GM10266 (cell line): Measurements from ENCODE around the gene ZNF182.
"Not testable (repeated sequence)": the region's sequence is repeated elsewhere in the genome, so short reads cannot be mapped to it uniquely, and the experiment has no call there.

Experiments used
- DNase-seq: peaks from one replicate; pipeline ENCODE4 v3.0.0; 2012; ENCODE audit errors: extremely low spot score
- TF ChIP-seq, protein P1 (sequence below): IDR thresholded peaks from 2 replicates; pipeline ENCODE4 v1.5.1; 2012; ENCODE audit warnings: mild to moderate bottlenecking, low read depth; ENCODE audit not compliant: control insufficient read depth, insufficient read depth; ENCODE audit errors: missing control alignments

ZNF182 gene

DNA sequence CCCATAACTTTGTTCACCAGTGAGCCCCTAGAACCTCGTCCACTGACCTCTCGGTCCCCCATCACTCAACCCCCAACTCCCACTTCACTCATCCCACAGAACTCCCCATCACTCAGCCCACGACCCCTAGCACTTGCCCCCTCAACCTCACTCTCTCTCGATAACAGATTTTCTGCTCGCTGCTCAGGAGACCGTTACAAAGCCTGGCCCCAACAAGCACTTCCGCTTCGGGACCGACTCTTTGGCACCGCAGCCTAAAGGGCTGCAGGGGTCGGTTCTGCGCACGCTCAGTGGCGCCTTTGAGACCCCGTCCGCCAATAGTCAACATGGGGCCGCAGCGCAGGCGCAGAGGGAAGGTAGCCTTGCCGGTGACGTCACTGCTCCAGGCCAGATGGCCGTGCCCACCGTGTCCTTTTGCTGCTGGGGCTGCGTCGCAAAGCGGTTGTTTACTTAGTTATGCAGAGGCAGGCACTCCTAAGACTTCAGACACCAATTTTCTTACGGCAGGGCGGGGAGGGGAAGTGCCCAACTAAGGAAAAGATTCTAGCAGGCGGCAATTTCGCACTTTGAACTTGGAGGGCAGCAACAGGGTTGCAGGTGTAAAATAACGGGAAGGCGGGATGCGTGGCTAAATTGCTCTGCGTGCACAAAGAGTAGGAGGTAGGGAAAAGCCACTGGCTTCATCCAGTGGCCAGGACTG, at the start of gene ZNF182:
Gene ZNF182 (minus strand): TSS at position 232 of the 700 bp plus-strand sequence. CDS start 1,380 bp downstream, outside the sequence.
- TF ChIP-seq, protein P1, sequence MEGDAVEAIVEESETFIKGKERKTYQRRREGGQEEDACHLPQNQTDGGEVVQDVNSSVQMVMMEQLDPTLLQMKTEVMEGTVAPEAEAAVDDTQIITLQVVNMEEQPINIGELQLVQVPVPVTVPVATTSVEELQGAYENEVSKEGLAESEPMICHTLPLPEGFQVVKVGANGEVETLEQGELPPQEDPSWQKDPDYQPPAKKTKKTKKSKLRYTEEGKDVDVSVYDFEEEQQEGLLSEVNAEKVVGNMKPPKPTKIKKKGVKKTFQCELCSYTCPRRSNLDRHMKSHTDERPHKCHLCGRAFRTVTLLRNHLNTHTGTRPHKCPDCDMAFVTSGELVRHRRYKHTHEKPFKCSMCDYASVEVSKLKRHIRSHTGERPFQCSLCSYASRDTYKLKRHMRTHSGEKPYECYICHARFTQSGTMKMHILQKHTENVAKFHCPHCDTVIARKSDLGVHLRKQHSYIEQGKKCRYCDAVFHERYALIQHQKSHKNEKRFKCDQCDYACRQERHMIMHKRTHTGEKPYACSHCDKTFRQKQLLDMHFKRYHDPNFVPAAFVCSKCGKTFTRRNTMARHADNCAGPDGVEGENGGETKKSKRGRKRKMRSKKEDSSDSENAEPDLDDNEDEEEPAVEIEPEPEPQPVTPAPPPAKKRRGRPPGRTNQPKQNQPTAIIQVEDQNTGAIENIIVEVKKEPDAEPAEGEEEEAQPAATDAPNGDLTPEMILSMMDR: no peak
- peak; percentile 90 for DNase-seq

DNA sequence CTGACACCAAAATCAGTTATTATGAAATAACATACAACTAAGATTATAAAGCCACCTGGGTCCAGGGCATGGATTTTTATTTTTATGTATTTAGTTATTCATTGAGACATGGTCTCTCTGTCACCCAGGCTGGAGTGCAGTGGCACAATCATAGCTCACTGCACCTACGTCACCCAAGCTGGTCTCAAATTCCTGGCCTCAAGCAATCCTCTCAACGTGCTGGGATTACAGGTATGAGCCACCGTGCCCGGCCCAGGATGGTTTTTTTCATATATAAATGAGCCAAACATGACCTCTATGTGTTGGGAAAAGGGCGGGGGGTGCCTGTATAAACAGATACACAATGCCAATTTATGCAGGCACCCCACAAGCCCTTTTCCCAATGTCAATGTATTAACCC, 43.1 kb upstream of the ZNF182 start:
- TF ChIP-seq, protein P1: no peak
- no peak for DNase-seq

DNA sequence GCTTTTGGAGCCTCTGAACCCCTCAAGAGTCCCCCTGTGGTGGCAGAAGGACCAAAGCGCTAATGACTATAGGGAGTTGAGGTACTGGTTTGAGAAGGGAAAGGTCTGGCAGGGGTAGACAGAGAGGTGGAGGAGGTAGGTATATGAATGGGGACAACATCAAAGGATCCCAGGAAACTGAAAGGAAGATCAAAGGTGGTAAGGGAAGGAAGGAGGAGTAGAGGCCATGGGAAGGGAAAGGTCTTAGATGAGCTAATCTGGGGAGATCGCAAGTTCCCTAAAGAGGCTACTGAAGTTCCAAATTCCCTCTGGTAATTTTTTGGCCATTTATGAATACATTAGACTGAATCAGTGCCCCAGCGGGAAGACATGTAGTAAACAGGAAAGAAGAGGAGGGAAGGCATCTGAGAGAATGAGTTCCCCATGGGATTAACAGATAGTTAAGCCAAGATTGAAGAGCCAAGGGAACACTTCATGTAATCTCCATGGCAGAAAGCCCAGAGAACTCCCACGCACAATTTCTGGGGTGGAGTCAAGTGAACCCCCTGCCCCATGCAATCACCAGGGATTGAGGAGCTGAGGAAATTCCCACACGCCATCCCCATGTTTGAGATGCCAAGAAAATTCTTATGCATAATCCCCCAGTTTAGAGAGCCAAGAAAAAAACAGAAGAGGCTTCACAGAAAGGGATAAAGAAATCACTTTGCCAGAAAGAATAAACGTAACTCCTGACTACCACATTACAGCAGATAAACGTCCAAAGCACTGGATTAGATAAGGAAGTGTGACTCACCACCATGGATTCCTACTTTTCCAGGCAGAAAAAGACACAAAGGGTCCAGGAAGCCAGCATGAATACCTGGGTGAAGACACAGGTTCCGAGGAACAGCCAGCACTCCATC, 41.9 kb upstream of the ZNF182 start:
- no peak for DNase-seq
- TF ChIP-seq, protein P1: no peak

DNA sequence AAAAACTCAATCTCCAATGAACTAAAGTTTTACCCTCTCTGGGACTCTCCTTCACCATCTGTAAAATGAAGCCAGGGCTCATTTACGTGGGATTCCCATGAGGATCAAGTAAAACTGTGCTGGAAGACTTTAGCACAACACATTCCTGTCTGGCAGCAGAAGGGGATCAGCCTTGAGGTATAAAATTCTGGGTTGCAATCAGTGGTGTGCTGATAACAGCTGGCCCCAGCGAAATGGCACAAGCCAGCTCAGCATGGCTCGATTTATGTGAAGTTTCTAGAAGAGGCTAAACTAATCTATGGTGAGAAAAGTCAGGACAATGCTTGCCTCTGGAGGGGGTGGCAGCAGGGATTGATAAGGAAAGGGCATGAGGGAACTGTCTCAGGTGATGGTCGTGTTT, 39.3 kb upstream of the ZNF182 start:
- TF ChIP-seq, protein P1: no peak
- no peak for DNase-seq

DNA sequence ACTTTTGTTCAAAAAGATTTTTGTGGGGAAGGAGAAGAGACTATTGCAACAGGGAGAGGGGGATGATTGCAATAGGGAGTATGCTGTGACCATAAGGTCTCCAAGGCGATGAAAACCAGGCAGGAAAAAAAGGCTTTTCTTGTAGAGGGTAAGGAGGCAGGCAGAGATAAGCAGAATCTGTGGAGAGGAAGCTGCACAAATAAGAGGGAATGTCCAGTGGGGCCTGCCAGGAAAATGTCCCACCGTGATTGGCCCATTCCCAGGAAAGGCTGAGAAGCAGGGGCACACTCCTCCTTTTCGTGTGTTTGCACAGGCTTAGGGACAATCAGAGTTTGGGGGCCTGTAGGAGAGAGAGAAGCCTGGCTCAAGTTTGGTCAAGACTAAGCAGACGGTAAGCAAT, 32.1 kb upstream of the ZNF182 start:
- TF ChIP-seq, protein P1: no peak
- DNase-seq: no peak

DNA sequence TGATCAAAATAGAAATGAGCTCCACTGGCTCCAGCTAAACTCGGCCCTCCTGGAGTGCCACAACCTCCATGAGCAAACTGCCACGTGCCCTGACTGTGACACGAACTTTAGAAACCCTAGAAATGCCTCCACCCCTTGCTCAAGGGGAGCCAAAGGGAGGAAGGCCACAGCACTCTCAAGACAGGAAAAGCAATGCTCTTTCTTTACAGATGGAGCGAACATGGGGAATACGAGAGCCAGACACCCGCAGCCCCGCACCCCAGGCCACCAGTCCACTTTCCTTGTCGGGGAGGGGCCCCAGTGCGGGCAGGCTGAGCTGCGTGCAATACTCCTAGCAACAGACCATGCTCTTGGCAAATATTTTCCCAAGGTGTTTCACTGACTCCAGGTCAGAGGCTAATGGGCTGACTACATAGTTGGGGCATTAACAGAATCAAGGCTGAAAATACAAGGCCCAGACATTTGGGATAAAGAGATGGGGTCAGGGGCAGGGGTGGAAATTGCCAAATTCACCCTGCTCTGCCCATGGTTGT, 26.9 kb upstream of the ZNF182 start:
- not testable (repeated sequence) for DNase-seq

DNA sequence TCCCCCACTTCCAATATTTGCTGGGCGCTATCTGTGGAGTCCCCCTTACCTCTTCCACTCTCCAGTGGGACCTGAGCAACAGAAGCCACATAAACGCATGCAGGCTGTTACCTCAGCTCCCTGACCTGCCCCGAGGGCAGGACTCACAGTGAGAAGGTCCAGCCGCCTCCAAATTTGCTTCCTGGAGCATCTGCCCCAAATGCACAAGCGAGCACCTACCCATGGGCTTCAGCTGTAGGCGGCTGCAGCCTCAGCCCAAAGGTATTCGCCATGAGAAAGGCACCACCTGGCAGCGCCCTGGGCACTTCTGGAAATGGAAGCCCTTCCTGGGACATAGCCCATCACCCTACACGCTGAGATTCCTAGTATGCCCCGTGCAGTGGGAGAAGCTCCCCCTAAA, 26.4 kb upstream of the ZNF182 start:
- TF ChIP-seq, protein P1: no peak
- DNase-seq: no peak
